SU-DHL-6 (cell line): ENCODE results near the gene AZI2.

ENCODE experiments used
- CTCF ChIP-seq: fragments of 200-600 bp; sonication (generic); IDR thresholded peaks from one replicate; pipeline ENCODE4 v1.5.1; 2017; ENCODE audit warnings: antibody characterized with exemption, mild to moderate bottlenecking, low read length, moderate library complexity; ENCODE audit not compliant: insufficient read depth, poor library complexity, severe bottlenecking
- EZH2phosphoT487 ChIP-seq: fragments of 200-600 bp; sonication (generic), shearing (Covaris generic); conservative IDR thresholded peaks from 2 replicates; pipeline ENCODE4 v1.6.1; 2018; ENCODE audit warnings: mild to moderate bottlenecking, antibody characterized with exemption, low read length, moderate library complexity, mixed read lengths

GRCh38 chr3:28294667-28295413 lies 53.8 kb downstream of the AZI2 start:
- TF ChIP-seq CTCF: no peak
- no peak for TF ChIP-seq EZH2phosphoT487
